Measurements from ENCODE around the gene AAMP.

AAMP gene

DNA sequence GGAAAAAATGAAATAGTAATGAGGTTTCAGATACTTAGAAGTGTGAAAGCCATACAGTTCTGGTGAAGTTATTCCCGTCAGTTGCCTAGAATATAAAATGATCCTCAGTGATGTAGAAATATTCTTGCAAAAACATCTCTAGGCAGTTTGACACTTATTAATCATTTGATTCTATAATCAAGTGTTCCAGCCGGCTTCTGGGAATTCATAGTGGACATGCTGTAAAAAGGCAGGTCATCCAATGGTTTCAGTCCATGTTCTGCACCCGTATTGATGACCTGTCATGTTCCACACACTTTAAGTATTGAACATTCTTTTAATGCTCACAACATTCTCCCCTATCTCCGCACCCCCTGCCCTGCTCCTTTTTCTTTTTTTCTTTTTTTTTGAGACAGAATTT is 33.1 kb downstream of the AAMP start:
- DNase-seq (ENCODE audit: low read depth) = no peak
- TF ChIP-seq, protein P1, sequence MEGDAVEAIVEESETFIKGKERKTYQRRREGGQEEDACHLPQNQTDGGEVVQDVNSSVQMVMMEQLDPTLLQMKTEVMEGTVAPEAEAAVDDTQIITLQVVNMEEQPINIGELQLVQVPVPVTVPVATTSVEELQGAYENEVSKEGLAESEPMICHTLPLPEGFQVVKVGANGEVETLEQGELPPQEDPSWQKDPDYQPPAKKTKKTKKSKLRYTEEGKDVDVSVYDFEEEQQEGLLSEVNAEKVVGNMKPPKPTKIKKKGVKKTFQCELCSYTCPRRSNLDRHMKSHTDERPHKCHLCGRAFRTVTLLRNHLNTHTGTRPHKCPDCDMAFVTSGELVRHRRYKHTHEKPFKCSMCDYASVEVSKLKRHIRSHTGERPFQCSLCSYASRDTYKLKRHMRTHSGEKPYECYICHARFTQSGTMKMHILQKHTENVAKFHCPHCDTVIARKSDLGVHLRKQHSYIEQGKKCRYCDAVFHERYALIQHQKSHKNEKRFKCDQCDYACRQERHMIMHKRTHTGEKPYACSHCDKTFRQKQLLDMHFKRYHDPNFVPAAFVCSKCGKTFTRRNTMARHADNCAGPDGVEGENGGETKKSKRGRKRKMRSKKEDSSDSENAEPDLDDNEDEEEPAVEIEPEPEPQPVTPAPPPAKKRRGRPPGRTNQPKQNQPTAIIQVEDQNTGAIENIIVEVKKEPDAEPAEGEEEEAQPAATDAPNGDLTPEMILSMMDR (conservative IDR thresholded peaks at IDR 0.05; ENCODE audit: low read depth, low read length) = no peak
- no peak overlapping the region for H3K4me3 ChIP-seq (ENCODE audit: low read length)

- TF ChIP-seq, protein P1 (conservative IDR thresholded peaks at IDR 0.05; ENCODE audit: low read depth, low read length) = no peak
- no peak overlapping the region for H3K4me3 ChIP-seq (ENCODE audit: low read length)
- DNase-seq (ENCODE audit: low read depth) = no peak
Measured at GRCh38 chr2:218235017-218235416, 34.9 kb downstream of the AAMP start.

DNA sequence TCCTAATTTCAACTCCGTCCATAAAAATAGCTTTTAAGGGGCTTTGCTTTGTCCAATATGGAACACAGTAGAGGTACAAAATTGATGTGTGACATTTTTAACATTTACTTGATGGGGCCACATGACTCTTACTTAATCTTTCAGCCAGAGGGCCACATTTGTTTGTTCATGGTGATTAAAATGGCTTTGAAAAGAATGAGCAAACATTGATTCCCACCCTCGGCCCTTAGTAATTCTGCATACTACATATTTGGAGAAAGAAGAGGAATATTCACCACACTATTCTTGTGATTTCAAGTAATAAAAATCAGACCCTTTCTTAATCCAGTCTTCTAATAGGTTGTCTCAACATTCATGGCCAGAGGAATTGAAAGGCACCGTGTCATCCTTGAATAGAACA is 35.4 kb downstream of the AAMP start:
- TF ChIP-seq, protein P1 (conservative IDR thresholded peaks at IDR 0.05; ENCODE audit: low read depth, low read length) = no peak
- DNase-seq (ENCODE audit: low read depth) = no peak
- no peak overlapping the region for H3K4me3 ChIP-seq (ENCODE audit: low read length)

GRCh38 chr2:218233543-218233942 is 36.4 kb downstream of the AAMP start:
- TF ChIP-seq, protein P1 (conservative IDR thresholded peaks at IDR 0.05; ENCODE audit: low read depth, low read length) = no peak
- DNase-seq (ENCODE audit: low read depth) = no peak
- no peak overlapping the region for H3K4me3 ChIP-seq (ENCODE audit: low read length)

DNA sequence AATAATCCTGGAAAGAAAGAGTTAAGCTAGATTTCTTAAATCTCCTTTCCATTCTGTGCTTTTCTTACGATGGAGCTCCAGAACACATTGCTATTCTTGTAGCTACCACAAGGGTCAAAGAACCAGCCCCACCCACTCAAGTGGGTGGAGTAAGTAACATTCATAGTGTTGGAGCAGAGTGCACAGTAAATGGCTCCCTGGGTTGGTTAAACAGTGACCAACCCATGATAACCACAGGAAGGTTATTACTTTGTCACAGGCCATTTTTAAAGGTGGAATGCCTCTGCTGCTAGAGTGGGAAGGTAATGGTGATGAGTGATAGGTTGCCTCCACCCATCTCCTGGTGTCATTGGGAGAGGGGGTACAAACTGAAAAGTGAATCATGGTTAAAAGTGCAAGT is 39.1 kb downstream of the AAMP start:
- TF ChIP-seq, protein P1 (conservative IDR thresholded peaks at IDR 0.05; ENCODE audit: low read depth, low read length) = peak; percentile 41
- H3K4me3 ChIP-seq (ENCODE audit: low read length) = no peak overlapping the region
- DNase-seq (ENCODE audit: low read depth) = no peak

GRCh38 chr2:218229851-218230250 is 40.1 kb downstream of the AAMP start:
- DNase-seq (ENCODE audit: low read depth) = no peak
- TF ChIP-seq, protein P1 (conservative IDR thresholded peaks at IDR 0.05; ENCODE audit: low read depth, low read length) = no peak
- H3K4me3 ChIP-seq (ENCODE audit: low read length) = no peak overlapping the region

- peak; percentile 41 for DNase-seq (ENCODE audit: low read depth)
- TF ChIP-seq, protein P1 (conservative IDR thresholded peaks at IDR 0.05; ENCODE audit: low read depth, low read length) = no peak
- no peak overlapping the region for H3K4me3 ChIP-seq (ENCODE audit: low read length)
Measured at GRCh38 chr2:218229239-218229638, 40.7 kb downstream of the AAMP start.

All from retinal pigment epithelial cell (primary cell).